Activated CD8-positive, alpha-beta memory T cell treated with anti-CD3 and anti-CD28 coated beads, Interleukin-2, amount 10 ng/mL, durations not matched to agents 7 days and 5 days (primary cell): ENCODE measurements around the gene FAM193A. TPM values are rescaled to one million over a fixed set of nuclear protein-coding genes. Genes with fewer than 3 reads are reported as not detected.
A peak's percentile ranks its signal among the peaks of the same experiment; 100 is the strongest.
"Not testable (repeated sequence)": the region's sequence is repeated elsewhere in the genome, so short reads cannot be mapped to it uniquely, and the experiment has no call there.

ENCODE experiments used
- ATAC-seq: fragments of 150-1000 bp; cut with Tn5 transposase; one replicate; pipeline ENCODE4 v1.10.0; 2021; ENCODE audit warnings: moderate library complexity
- CTCF ChIA-PET: fragments of 350-600 bp; sonication (Branson Sonifier 250); formaldehyde crosslinking; loops from one replicate; lab custom pipeline; 2021; ENCODE audit warnings: antibody characterized with exemption; lab: Charles Lee
- DNase-seq: peaks from one replicate; pipeline ENCODE4 v3.0.0-alpha.2; 2020
- H3K27ac Mint-ChIP-seq: one replicate; pipeline ENCODE4 v1.8.0; 2021; ENCODE audit warnings: mild to moderate bottlenecking, mixed read lengths
- H3K27me3 Mint-ChIP-seq: one replicate; pipeline ENCODE4 v1.8.0; 2021; ENCODE audit warnings: mixed read lengths
- H3K36me3 Mint-ChIP-seq: one replicate; pipeline ENCODE4 v1.8.0; 2021; ENCODE audit warnings: mild to moderate bottlenecking, mixed read lengths
- H3K4me1 Mint-ChIP-seq: one replicate; pipeline ENCODE4 v1.8.0; 2021; ENCODE audit warnings: mixed read lengths
- H3K4me3 Mint-ChIP-seq: one replicate; pipeline ENCODE4 v1.8.0; 2021; ENCODE audit warnings: mild to moderate bottlenecking, moderate library complexity, mixed read lengths
- H3K9me3 Mint-ChIP-seq: one replicate; pipeline ENCODE4 v1.8.0; 2022; ENCODE audit warnings: low read depth, mixed read lengths
- total RNA-seq, 2 experiments: library from RNA; stranded (reverse); gene quantifications; one replicate each; pipeline ENCODE4 v1.2.3, GENCODE V29; 2021

FAM193A gene
- total RNA-seq, 2 experiments from 2014 or later, result 30.0 to 37.9 TPM

DNA sequence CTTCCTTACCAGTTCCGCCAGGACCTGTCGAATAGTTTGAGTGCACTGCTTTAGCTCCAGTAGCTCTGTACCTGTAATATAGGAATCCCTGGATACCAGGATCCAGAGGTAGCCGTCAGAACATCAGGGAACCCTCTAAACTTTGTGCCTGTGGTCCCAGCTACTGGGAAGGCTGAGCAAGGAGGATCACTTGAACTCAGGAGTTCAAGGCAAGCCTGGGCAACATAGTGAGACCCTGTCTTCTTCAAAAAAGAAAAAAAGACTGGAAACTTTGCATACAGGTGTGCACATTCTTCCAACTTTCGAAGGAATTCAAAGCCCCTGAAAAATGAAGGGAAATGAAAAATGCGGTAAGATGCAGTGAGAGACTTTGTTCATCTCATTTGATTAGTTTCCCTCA lies 32.6 kb upstream of the FAM193A start:
- Mint-ChIP-seq H3K9me3 (no peaks in the 10 kb centered on the region), H3K4me1 (peaks cover 19% of the 10 kb centered on the region), H3K27me3 (no peaks in the 10 kb centered on the region), H3K4me3 (no peak overlapping the region), H3K27ac (no peak overlapping the region), H3K36me3 (peaks cover 53% of the 10 kb centered on the region)
- CTCF ChIA-PET, result interaction anchor here (0.6 kb wide), 1 partner anchor 20 kb away, joined by 3 read pairs; no protein-coding TSS in a partner anchor
- ATAC-seq (no peak), DNase-seq (no peak)

DNA sequence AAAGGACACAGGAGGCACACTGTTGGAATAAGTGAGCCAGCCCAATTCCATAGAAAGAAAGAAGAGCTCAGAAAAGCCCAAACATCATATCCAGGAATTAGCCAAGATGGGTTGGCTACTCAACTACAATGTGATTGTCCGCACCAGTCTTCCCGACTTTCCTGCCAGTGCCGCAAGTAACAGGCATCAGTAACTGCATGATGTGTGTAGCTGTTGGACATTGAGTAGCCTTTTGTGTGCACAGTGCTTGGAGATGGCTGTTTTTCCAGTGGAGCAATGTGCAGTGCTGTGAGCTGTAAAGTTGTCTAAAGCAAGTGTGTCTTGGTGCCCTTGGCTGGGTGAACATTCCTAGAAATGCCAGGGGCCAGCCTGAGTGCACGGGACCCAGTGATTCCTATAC lies 29.2 kb upstream of the FAM193A start:
- peaks cover 37% of the 10 kb centered on the region for H3K4me1 Mint-ChIP-seq
- CTCF ChIA-PET, result interaction anchor here (1.2 to 1.8 kb wide), 2 partner anchors 11 to 20 kb away, joined by 3 to 5 read pairs; no protein-coding TSS in a partner anchor
- ATAC-seq (no peak), DNase-seq (no peak)
- H3K9me3 Mint-ChIP-seq, result no peaks in the 10 kb centered on the region
- no peak overlapping the region for H3K27ac Mint-ChIP-seq
- H3K4me3 Mint-ChIP-seq, result no peak overlapping the region
- H3K27me3 Mint-ChIP-seq, result no peaks in the 10 kb centered on the region
- H3K36me3 Mint-ChIP-seq, result peaks cover 49% of the 10 kb centered on the region

DNA sequence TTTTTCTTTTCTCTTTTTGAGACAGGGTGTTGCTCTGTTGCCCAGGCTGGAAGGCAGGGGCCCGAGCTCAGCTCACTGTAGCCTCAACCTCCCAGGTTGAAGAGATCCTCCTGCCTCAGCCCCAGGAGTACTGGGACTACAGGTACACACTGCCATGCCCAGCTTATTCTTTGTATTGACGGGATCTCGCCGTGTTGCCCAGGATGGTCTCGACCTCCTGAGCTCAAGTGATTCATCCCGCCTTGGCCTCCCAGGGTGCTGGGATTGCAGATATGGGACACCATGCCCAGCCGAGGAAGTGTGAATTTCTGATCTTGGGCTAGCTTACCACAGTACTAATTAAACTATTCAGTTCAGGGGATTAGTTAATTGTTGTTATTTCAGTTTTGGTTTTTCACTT lies 28.6 kb upstream of the FAM193A start:
- Mint-ChIP-seq H3K27me3 (no peaks in the 10 kb centered on the region), H3K36me3 (peaks cover 52% of the 10 kb centered on the region), H3K4me3 (no peak overlapping the region), H3K9me3 (no peaks in the 10 kb centered on the region), H3K4me1 (peaks cover 37% of the 10 kb centered on the region), H3K27ac (no peak overlapping the region)
- ATAC-seq (no peak), DNase-seq (no peak)
- CTCF ChIA-PET, result interaction anchor here (1.2 to 1.8 kb wide), 2 partner anchors 12 to 20 kb away, joined by 3 to 5 read pairs; no protein-coding TSS in a partner anchor

DNA sequence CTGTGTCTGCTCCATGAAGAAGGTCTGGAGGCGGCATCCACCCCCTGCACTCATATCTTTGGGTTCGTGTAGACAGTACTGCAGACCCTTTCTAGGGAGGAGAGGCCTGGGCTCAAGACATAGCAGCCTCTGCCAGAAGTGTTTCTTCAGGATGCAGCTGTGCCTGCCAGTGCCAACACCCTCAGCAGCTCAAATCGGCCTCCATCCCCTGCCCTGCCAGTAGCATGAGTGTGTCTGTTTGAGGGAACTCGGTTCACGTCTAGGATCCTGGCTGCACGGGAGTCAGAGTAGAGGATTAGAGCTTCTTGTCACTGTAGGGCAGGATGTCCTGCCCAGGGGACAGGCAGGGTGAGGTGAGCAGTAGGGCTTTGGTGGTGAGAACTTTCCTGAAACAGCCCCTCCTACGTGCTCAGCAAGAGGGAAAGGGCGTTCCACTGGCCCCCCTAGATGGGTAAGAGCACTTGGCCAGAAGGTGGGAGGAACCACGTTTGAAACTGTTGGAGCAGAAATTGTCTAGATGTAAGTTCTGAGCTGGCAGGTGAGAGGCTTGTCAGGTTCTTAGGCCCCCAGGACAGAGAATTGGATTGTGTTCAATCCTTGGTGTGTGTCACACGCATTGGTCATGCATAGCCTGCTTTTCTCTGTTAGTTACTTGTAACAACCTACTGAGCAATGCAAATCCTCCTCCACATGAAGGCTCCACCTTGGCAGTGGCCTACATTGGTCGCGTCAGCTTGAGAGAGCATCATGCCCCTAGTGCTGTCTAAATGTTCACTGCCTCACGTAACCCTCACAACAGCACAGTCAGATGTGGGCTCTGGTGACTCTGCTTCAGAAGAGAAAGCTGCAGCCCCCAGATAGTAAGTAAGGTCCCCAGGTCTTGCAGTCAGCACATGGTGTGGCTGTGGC lies 25.8 kb upstream of the FAM193A start:
- Mint-ChIP-seq H3K4me3 (no peak overlapping the region), H3K4me1 (peaks cover 34% of the 10 kb centered on the region), H3K27ac (peak overlapping the region; percentile 78), H3K27me3 (no peaks in the 10 kb centered on the region), H3K9me3 (no peaks in the 10 kb centered on the region), H3K36me3 (peaks cover 58% of the 10 kb centered on the region)
- CTCF ChIA-PET, result no interaction called here
- ATAC-seq, result peak; percentile 18
- DNase-seq, result no peak

DNA sequence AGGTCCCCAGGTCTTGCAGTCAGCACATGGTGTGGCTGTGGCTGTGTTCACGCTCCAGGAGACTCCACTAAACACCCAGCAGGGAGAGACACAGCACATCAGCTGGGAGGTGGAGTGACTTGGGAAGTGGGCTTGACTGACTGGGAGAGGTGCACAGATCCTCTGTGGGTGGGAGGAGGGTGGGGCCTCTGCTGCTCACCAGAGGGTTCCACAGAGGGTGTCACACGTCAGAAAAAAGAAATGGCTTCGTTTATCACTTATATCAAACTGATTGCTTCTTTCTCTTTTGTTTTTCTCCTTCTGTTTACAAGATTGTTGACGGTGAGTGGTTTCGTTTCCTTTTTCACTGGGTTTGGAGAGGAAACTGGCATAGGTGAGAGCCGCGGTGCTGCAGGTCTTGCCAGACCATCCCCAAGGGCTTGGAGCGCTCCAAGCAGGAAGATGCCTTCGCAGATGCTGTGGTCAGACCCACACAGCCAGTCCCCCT lies 24.8 kb upstream of the FAM193A start:
- H3K27me3 Mint-ChIP-seq, result no peaks in the 10 kb centered on the region

DNA sequence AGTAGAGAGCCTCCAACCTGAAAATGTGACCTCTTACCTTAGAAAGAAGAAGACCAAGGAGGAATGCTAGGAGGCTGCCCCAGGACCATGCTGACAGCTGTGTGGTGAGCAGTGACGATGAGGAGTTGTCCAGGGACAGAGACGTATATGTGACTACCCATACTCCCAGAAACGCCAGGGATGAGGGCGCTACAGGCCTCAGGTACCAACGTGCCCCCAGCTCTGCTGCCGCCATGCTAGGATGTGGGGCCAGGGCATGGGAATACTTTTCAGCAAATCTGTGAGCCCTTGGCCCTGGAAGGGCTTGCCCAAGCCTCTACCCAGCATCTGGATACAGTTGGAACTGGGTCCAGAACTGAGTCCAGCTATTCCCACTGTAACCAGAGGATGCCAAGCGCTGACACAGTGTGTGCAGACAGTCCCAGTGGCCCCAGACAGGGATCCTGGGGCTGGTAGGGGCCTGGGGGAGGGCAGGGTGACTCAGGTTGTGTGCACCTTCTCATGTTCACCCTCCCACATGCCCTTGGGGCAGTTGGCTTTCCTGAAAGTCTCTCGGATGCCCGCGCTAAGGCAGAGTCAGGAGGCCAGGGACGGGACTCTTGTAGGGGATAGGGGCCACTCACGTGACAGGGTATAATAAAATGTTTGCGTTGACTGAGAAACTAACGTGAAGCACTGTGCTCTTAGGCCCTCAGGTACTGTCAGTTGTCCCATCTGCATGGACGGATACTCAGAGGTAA lies 23.9 kb upstream of the FAM193A start:
- ATAC-seq (no peak), DNase-seq (no peak)
- H3K9me3 Mint-ChIP-seq, result no peaks in the 10 kb centered on the region
- no peaks in the 10 kb centered on the region for H3K27me3 Mint-ChIP-seq
- peaks cover 32% of the 10 kb centered on the region for H3K4me1 Mint-ChIP-seq
- CTCF ChIA-PET, result no interaction called here
- H3K4me3 Mint-ChIP-seq, result no peak overlapping the region
- H3K27ac Mint-ChIP-seq, result peak overlapping the region; percentile 83
- H3K36me3 Mint-ChIP-seq, result peaks cover 55% of the 10 kb centered on the region

More for the DNA sequence above, 24.8 kb upstream of the FAM193A start:
- H3K36me3 Mint-ChIP-seq, result peaks cover 56% of the 10 kb centered on the region
- peaks cover 32% of the 10 kb centered on the region for H3K4me1 Mint-ChIP-seq
- DNase-seq, result peak; percentile 46
- CTCF ChIA-PET, result no interaction called here
- no peak overlapping the region for H3K4me3 Mint-ChIP-seq
- peak overlapping the region; percentile 83 for H3K27ac Mint-ChIP-seq
- no peaks in the 10 kb centered on the region for H3K9me3 Mint-ChIP-seq
- peak; percentile 60 for ATAC-seq

DNA sequence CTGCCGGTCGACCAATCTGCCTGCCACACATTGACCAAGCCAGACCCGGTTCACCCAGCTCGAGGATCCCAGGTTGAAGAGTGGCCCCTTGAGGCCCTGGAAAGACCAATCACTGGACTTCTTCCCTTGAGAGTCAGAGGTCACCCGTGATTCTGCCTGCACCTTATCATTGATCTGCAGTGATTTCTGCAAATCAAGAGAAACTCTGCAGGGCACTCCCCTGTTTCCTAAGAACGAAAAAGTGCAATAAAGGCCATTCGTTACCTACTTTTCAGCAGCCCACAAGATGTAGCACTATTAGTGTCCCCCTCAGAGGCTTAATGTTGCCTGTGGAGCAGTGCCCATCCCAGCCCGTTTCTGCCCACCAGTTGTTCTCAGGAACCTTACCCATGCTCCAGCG lies 22.3 kb upstream of the FAM193A start:
- CTCF ChIA-PET, ATAC-seq, H3K4me3 Mint-ChIP-seq, H3K9me3 Mint-ChIP-seq, DNase-seq, H3K27me3 Mint-ChIP-seq, H3K27ac Mint-ChIP-seq: not testable (repeated sequence)
- Mint-ChIP-seq H3K36me3 (peaks cover 56% of the 10 kb centered on the region), H3K4me1 (peaks cover 26% of the 10 kb centered on the region)

DNA sequence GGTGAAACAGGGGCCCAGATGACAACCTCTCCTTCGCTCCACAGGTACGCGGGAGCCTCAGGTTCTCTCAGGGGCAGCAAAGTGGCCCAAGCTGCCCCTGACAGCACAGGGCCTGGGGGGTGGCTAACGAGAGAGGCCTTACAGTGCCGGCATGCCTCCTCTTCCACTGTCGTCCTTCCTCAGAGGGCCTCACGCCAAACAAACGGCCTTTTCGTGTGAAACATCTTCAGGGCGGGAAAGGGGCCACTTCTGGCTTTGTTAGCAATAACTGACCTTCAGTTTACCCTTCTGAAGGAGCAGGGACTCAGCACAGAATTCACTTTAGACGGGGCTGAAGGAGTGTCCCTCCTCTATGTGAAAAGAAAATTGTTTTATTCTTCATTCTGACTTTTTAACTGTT lies 21.5 kb upstream of the FAM193A start:
- H3K27ac Mint-ChIP-seq, DNase-seq, ATAC-seq, H3K4me3 Mint-ChIP-seq, CTCF ChIA-PET, H3K27me3 Mint-ChIP-seq, H3K9me3 Mint-ChIP-seq: not testable (repeated sequence)
- peaks cover 19% of the 10 kb centered on the region for H3K4me1 Mint-ChIP-seq
- H3K36me3 Mint-ChIP-seq, result peaks cover 51% of the 10 kb centered on the region

DNA sequence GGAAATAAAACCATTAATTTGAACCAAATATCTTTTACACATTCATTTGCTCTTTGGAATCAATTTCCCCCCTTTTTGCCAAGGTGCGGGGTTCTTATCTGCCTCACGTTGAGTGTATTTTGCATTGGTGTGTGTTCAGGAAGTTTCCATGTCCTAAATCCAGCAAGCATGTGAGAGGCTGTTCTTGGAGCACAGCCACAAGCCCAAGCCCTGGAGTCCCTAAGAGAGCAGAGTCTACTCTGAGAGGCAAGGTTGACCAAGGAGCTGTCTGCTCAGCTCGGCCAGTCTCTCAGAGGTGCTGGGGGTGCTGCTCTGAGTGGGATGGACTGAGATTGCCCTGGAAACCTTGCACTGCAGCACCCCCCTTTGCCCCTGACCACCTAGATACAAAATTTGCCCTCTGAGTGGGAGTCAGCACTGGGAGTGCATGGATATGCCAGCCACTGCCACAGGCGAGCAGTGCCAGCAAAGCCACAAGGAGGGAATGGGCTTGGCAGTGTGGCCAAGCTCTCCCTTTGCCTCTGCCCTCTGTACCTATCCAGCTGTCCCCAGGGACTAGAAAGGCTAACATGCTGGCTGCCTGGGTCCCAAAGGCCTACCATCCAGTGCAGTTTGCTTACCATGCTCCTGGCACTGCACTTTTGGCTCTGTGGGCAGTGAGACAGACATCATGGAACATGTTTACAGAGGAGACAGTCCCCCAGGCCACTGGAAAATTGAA lies 20.5 kb upstream of the FAM193A start:
- CTCF ChIA-PET, result no interaction called here
- Mint-ChIP-seq H3K4me3 (no peak overlapping the region), H3K9me3 (no peaks in the 10 kb centered on the region)

DNA sequence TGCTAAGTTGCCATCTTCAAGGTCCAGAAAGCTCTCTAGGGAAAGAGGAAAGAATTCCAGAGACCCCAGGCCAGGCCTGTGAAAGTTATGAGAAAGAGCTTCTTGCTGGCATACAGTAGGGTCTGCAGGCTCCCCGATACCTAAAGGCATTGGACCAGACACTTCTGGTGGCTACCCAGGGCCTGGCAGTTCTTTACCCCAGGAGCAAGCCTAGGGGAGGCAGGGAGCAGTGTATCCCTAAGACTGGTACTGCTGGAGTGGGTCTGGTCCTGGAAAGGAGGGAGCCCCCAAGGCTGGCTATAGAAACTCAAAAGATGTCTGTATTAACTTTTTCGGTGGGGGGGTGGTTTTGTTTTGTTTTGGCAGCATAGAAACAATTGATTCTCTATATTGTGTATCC lies 19.8 kb upstream of the FAM193A start:
- CTCF ChIA-PET, result no interaction called here
- peaks cover 6% of the 10 kb centered on the region for H3K4me1 Mint-ChIP-seq
- peaks cover 44% of the 10 kb centered on the region for H3K36me3 Mint-ChIP-seq
- no peak overlapping the region for H3K27ac Mint-ChIP-seq
- H3K9me3 Mint-ChIP-seq, result no peaks in the 10 kb centered on the region
- no peaks in the 10 kb centered on the region for H3K27me3 Mint-ChIP-seq
- no peak overlapping the region for H3K4me3 Mint-ChIP-seq
- DNase-seq, result no peak
- ATAC-seq, result no peak

More for the DNA sequence above, 20.5 kb upstream of the FAM193A start:
- Mint-ChIP-seq H3K27ac (no peak overlapping the region), H3K4me1 (peaks cover 8% of the 10 kb centered on the region), H3K27me3 (no peaks in the 10 kb centered on the region), H3K36me3 (peaks cover 43% of the 10 kb centered on the region)
- ATAC-seq (no peak), DNase-seq (no peak)

DNA sequence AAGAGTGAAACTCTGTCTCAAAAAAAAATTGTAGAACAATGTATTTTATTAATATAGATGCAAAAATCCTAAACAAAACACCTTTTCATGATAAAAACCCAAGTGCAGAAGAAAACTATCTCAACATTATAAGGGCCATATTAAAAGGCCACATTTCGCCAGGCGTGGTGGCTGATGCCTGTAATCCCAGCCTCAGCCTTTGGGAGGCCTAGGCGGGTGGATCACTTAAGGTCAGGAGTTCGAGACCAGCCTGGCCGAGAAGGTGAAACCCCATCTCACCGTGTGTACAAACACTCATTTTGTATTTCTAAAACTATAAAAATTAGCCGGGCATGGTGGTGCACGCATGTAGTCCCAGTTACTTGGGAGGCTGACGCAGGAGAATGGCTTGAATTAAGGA lies 9.9 kb upstream of the FAM193A start:
- ATAC-seq, result peak; percentile 23
- no peak for DNase-seq
- H3K27me3 Mint-ChIP-seq, result no peaks in the 10 kb centered on the region
- H3K9me3 Mint-ChIP-seq, result no peaks in the 10 kb centered on the region
- H3K27ac Mint-ChIP-seq, result no peak overlapping the region
- no peaks in the 10 kb centered on the region for H3K4me1 Mint-ChIP-seq
- H3K4me3 Mint-ChIP-seq, result no peak overlapping the region
- peaks cover 2% of the 10 kb centered on the region for H3K36me3 Mint-ChIP-seq
- CTCF ChIA-PET, result no interaction called here

DNA sequence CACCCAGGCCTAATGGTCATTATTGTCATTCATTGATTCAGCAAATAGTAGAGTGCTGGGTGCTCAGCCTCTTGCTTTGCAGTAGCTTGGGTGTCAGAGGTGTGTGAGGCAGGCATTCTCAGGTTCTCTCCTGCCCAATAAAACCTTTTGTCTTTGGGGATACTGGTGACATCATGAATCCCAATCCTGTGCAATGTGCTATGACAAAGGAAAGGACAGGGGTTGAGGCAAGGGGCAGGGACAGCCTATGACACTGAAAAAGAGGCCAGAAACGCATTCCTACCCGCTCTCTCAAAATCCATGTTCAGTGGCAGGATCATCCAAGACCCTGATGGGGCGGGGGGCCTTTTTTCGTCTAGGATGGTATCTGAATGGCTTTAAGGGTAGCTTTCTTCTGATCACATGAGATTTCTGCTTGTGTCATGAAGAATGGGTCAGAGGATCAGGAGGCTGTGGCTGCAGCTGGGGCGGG lies 1.5 kb upstream of the FAM193A start:
- Mint-ChIP-seq H3K9me3 (no peaks in the 10 kb centered on the region), H3K27ac (peak overlapping the region; percentile 91), H3K4me3 (peak overlapping the region; percentile 81), H3K4me1 (peaks cover 17% of the 10 kb centered on the region), H3K27me3 (no peaks in the 10 kb centered on the region), H3K36me3 (peaks cover 5% of the 10 kb centered on the region)
- ATAC-seq (no peak), DNase-seq (no peak)
- CTCF ChIA-PET, result interaction anchor here (0.7 to 1.6 kb wide), 6 partner anchors 12 to 318 kb away, joined by 3 to 10 read pairs (median 4); no protein-coding TSS in a partner anchor
